ENCODE data around the gene RMI2.
A peak's percentile ranks its signal among the peaks of the same experiment; 100 is the strongest.
"Not testable (repeated sequence)": the region's sequence is repeated elsewhere in the genome, so short reads cannot be mapped to it uniquely, and the experiment has no call there.

Gene RMI2

GRCh38 chr16:11354733-11355574 is 9.7 kb downstream of the RMI2 start:
- H3K27ac Mint-ChIP-seq = peak overlapping the region; percentile 66
- peaks cover 65% of the 10 kb centered on the region for H3K4me1 Mint-ChIP-seq
- H3K27me3 Mint-ChIP-seq = no peaks in the 10 kb centered on the region
- no peaks in the 10 kb centered on the region for H3K9me3 Mint-ChIP-seq
- peak overlapping the region; percentile 21 for H3K4me3 Mint-ChIP-seq
- peaks cover 5% of the 10 kb centered on the region for H3K36me3 Mint-ChIP-seq

- Mint-ChIP-seq H3K4me1 (peaks cover 61% of the 10 kb centered on the region), H3K36me3 (peaks cover 5% of the 10 kb centered on the region), H3K9me3 (no peaks in the 10 kb centered on the region), H3K27me3 (no peaks in the 10 kb centered on the region), H3K27ac (peak overlapping the region; percentile 36), H3K4me3 (peak overlapping the region; percentile 9)
These were observed 10.6 kb downstream of the RMI2 start for GRCh38 chr16:11355862-11356261.

GRCh38 chr16:11356573-11357331 is 11.5 kb downstream of the RMI2 start:
- Mint-ChIP-seq H3K4me1 (peaks cover 66% of the 10 kb centered on the region), H3K27me3 (no peaks in the 10 kb centered on the region), H3K27ac (peak overlapping the region; percentile 62), H3K9me3 (no peaks in the 10 kb centered on the region), H3K4me3 (no peak overlapping the region), H3K36me3 (peaks cover 5% of the 10 kb centered on the region)

DNA sequence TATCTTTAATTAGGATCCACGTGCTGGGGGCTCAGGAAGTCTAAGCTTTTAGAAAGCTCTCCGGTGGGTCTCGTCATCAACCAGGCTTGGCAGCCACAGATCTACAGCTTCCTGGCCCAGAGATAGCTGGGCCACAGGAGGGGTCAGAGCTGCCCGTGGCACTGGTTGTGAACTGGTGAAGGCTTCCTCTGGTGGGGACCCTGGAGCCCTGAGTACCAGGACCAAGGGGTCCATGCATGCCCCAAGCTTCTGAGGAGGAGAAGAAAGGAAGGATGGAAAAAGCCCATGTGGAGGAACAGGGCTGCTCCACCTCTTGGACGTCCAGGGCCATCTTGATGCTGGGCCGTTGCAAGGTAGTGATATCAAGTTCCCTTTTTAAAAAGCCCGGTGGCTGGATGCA is 13.3 kb downstream of the RMI2 start:
- no peaks in the 10 kb centered on the region for H3K36me3 Mint-ChIP-seq
- no peak overlapping the region for H3K4me3 Mint-ChIP-seq
- no peak overlapping the region for H3K27ac Mint-ChIP-seq
- no peaks in the 10 kb centered on the region for H3K9me3 Mint-ChIP-seq
- no peaks in the 10 kb centered on the region for H3K27me3 Mint-ChIP-seq
- H3K4me1 Mint-ChIP-seq = peaks cover 73% of the 10 kb centered on the region

DNA sequence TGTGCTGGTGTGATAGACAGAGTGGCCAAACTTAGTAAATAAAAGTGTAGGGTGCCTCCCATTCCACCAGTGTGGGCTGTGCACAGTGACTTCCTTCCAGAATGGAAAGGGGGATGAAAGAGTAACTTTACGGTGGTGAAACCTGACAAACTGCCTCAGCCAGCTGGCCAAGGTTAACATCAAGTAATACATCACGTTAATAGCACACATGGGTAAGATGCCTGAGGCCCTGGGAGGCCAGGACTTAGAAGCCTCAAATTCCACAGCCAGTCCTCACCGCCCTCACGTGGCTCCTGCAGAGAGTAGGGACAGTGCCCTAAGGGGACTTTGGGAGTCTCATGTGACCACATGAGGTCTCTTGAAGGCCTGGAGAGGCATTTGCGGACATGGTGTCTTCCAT is 14.1 kb downstream of the RMI2 start:
- Mint-ChIP-seq H3K9me3 (no peaks in the 10 kb centered on the region), H3K36me3 (no peaks in the 10 kb centered on the region), H3K27me3 (no peaks in the 10 kb centered on the region), H3K4me3 (no peak overlapping the region), H3K27ac (no peak overlapping the region), H3K4me1 (peaks cover 66% of the 10 kb centered on the region)

DNA sequence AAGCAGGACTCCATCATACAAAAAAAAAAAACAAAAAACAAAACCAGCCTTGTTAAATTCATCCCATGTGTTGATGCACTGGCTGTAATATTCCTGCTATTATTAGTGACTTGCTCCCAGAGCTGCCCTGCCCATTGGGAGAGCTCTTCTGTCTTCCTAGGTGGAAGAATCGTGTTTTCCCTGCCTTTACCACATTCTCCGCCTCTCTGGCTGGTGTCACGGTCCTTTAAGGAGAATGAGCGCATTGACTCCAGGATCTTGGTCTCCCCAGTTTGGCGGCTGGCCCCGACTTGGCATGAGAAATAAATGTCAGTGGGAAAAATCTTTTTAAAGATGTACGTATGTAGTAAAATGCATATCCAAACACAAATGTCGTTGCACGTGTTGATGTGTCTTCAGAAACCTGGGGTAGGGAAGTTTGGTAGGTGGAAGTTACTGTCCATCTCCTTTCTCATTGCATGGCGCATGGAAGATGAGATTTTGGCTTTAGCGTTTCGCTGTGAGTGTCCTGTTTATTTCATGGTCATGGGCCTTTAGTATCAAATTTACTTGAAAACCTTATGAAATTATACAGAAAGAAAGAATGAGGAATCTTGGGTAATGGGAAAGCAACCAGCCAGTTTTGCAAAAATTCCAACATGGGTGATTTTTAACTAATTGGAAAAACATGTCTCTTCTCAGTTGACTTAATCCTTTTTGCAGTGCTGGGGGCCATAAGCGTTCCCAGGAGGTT is 15.5 kb downstream of the RMI2 start:
- Mint-ChIP-seq H3K4me1 (peaks cover 59% of the 10 kb centered on the region), H3K27ac (no peak overlapping the region), H3K36me3 (no peaks in the 10 kb centered on the region), H3K9me3 (no peaks in the 10 kb centered on the region), H3K4me3 (peak overlapping the region; percentile 82), H3K27me3 (no peaks in the 10 kb centered on the region)

DNA sequence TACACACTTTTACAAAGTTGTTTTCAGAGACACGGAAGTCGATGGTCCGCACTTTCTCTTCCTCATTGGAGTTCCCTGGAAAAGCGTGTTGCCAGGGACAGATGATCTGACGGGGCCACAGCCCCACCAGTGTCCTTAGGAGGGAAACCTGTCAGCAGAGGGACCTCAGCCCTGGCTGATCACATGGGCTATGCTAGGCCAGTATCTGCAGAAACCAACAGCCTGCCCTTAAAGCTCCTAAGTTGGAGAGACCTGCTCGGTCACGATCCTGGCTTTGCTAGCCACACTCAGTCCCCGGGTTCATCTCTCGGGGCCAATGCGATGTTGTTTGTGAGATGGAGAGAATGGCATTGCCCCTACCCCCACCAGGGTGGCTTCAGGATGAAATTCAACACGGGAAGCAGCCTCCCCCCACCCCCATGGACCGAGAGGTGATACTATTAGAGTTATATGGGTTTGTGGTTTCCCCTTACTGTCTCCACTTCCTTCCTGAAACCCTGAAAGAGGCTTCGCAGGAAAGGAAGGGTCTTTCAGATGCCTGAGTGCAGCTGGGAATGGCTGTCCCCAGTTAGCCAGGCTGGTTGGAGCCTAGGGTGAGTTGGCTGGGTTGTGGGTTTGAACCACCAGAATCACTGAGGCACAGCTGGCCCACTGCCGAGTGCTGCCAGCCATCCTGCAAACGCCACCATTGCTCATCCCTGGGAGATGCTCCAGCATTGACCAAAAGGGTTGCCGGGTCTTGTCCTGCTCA is 16.6 kb downstream of the RMI2 start:
- H3K27ac Mint-ChIP-seq = peak overlapping the region; percentile 41
- H3K27me3 Mint-ChIP-seq = no peaks in the 10 kb centered on the region
- H3K4me3 Mint-ChIP-seq = peak overlapping the region; percentile 82
- H3K9me3 Mint-ChIP-seq = no peaks in the 10 kb centered on the region
- H3K4me1 Mint-ChIP-seq = peaks cover 51% of the 10 kb centered on the region
- no peaks in the 10 kb centered on the region for H3K36me3 Mint-ChIP-seq

DNA sequence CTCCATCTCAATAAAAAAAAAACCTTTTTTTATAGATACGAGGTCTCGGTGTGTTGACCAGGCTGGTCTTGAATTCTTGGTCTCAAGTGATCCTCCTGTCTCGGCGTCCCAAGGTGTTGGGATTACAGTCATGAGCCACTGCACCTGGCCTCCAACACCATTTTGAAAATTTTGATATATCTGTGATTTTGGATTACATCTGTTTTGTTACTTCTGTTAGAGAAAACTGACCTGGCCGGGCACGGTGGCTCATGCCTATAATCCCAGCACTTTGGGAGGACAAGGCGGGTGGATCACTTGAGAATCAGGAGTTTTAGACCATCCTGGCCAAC is 18.6 kb downstream of the RMI2 start:
- Mint-ChIP-seq H3K9me3 (no peaks in the 10 kb centered on the region), H3K4me3 (no peak overlapping the region), H3K4me1 (peaks cover 47% of the 10 kb centered on the region), H3K27ac (no peak overlapping the region), H3K27me3 (no peaks in the 10 kb centered on the region), H3K36me3 (no peaks in the 10 kb centered on the region)

DNA sequence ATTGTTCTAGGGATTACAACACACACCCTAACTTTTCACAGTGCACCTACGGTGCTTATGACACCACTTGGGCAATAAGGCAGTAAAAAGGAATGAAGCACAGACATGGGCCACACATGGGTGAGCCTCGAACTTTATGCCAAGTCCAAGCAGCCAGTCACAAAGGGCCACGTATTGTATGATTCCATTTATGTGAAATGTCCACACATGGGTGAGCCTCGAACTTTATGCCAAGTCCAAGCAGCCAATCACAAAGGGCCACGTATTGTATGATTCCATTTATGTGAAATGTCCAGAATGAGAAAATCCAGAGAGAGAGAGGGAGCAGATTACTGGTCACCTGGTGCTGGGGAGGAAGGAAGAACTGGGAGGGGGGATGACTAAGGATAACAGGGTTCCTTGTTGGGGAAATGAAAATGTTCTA is 22.2 kb downstream of the RMI2 start:
- peaks cover 34% of the 10 kb centered on the region for H3K4me1 Mint-ChIP-seq

GRCh38 chr16:11370084-11370931 is 25.0 kb downstream of the RMI2 start:
- Mint-ChIP-seq H3K4me1 (peaks cover 18% of the 10 kb centered on the region), H3K36me3 (no peaks in the 10 kb centered on the region), H3K27ac (peak overlapping the region; percentile 15), H3K27me3 (no peaks in the 10 kb centered on the region), H3K9me3 (no peaks in the 10 kb centered on the region), H3K4me3 (no peak overlapping the region)

More for the DNA sequence above, 22.2 kb downstream of the RMI2 start:
- no peak overlapping the region for H3K4me3 Mint-ChIP-seq
- H3K9me3 Mint-ChIP-seq = no peaks in the 10 kb centered on the region
- no peaks in the 10 kb centered on the region for H3K27me3 Mint-ChIP-seq
- H3K36me3 Mint-ChIP-seq = no peaks in the 10 kb centered on the region
- peak overlapping the region; percentile 1 for H3K27ac Mint-ChIP-seq

- H3K27me3 Mint-ChIP-seq, H3K36me3 Mint-ChIP-seq, H3K9me3 Mint-ChIP-seq, H3K4me3 Mint-ChIP-seq: not testable (repeated sequence)
- Mint-ChIP-seq H3K4me1 (peaks cover 18% of the 10 kb centered on the region), H3K27ac (peak overlapping the region; percentile 15)
These were observed 25.6 kb downstream of the RMI2 start for GRCh38 chr16:11370932-11371279.

GRCh38 chr16:11372073-11372828 is 27.0 kb downstream of the RMI2 start:
- Mint-ChIP-seq H3K4me3 (no peak overlapping the region), H3K4me1 (peaks cover 15% of the 10 kb centered on the region), H3K27me3 (no peaks in the 10 kb centered on the region), H3K27ac (no peak overlapping the region), H3K9me3 (no peaks in the 10 kb centered on the region), H3K36me3 (no peaks in the 10 kb centered on the region)

GRCh38 chr16:11372829-11373306 is 27.6 kb downstream of the RMI2 start:
- no peaks in the 10 kb centered on the region for H3K9me3 Mint-ChIP-seq
- H3K36me3 Mint-ChIP-seq = no peaks in the 10 kb centered on the region
- H3K4me1 Mint-ChIP-seq = peaks cover 13% of the 10 kb centered on the region
- no peaks in the 10 kb centered on the region for H3K27me3 Mint-ChIP-seq
- no peak overlapping the region for H3K27ac Mint-ChIP-seq
- no peak overlapping the region for H3K4me3 Mint-ChIP-seq

DNA sequence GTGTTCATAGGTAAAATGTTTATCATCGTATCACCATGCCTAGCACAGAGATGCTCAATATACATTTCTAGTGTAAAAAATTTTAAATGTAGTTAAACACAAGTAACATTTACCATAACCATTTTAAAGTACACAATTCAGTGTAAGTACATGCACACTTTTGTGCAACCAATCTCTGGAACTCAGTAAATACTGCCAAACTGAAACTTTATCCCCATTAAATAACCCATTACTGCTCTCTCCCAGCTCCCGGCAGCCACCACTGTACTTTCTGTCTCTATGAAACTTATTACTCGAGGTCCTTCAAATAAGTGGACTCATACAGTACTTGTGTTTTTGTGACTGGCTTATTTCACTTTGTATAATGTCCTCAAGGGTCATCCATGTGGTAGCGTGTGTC is 29.0 kb downstream of the RMI2 start:
- Mint-ChIP-seq H3K27ac (no peak overlapping the region), H3K4me3 (no peak overlapping the region), H3K9me3 (no peaks in the 10 kb centered on the region), H3K27me3 (no peaks in the 10 kb centered on the region), H3K36me3 (no peaks in the 10 kb centered on the region), H3K4me1 (peaks cover 13% of the 10 kb centered on the region)

Measured in activated naive CD4-positive, alpha-beta T cell treated with anti-CD3 and anti-CD28 coated beads, Interleukin-2, amount 50 U/mL, for 24 hours (primary cell).